ENCODE data around the gene CFDP1.

Gene CFDP1

GRCh38 chr16:75423723-75424104 is 9.6 kb downstream of the CFDP1 start:
- Histone ChIP-seq H3K4me1 (ENCODE audit: control insufficient read depth, insufficient read depth, low read length) (peaks cover 31% of the 10 kb centered on the region), H3K36me3 (ENCODE audit: control insufficient read depth, insufficient read depth, low read length, severe bottlenecking) (no peaks in the 10 kb centered on the region), H3K4me3 (ENCODE audit: low read length) (peak overlapping the region; percentile 64), H3K9me3 (ENCODE audit: control insufficient read depth, low read length) (no peaks in the 10 kb centered on the region), H3K9ac (ENCODE audit: low read length) (peak overlapping the region; percentile 30), H3K27me3 (replicated peaks; ENCODE audit: control insufficient read depth, insufficient read depth, low read length) (no peaks in the 10 kb centered on the region)
- no peak for DNase-seq (ENCODE audit: low read depth)

GRCh38 chr16:75421820-75422126 is 11.5 kb downstream of the CFDP1 start:
- DNase-seq (ENCODE audit: low read depth): no peak
- peak overlapping the region; percentile 6 for H3K9ac ChIP-seq (ENCODE audit: low read length)

GRCh38 chr16:75420987-75421819 is 12.1 kb downstream of the CFDP1 start:
- Histone ChIP-seq H3K4me3 (ENCODE audit: low read length) (peak overlapping the region; percentile 54), H3K36me3 (ENCODE audit: control insufficient read depth, insufficient read depth, low read length, severe bottlenecking) (no peaks in the 10 kb centered on the region), H3K27me3 (replicated peaks; ENCODE audit: control insufficient read depth, insufficient read depth, low read length) (no peaks in the 10 kb centered on the region), H3K4me1 (ENCODE audit: control insufficient read depth, insufficient read depth, low read length) (peaks cover 27% of the 10 kb centered on the region), H3K9me3 (ENCODE audit: control insufficient read depth, low read length) (no peaks in the 10 kb centered on the region), H3K9ac (ENCODE audit: low read length) (peak overlapping the region; percentile 6)
- peak; percentile 53 for DNase-seq (ENCODE audit: low read depth)

More at GRCh38 chr16:75421820-75422126, 11.5 kb downstream of the CFDP1 start:
- Histone ChIP-seq H3K9me3 (ENCODE audit: control insufficient read depth, low read length) (no peaks in the 10 kb centered on the region), H3K4me1 (ENCODE audit: control insufficient read depth, insufficient read depth, low read length) (peaks cover 31% of the 10 kb centered on the region), H3K4me3 (ENCODE audit: low read length) (no peak overlapping the region), H3K36me3 (ENCODE audit: control insufficient read depth, insufficient read depth, low read length, severe bottlenecking) (no peaks in the 10 kb centered on the region), H3K27me3 (replicated peaks; ENCODE audit: control insufficient read depth, insufficient read depth, low read length) (no peaks in the 10 kb centered on the region)

GRCh38 chr16:75416904-75417565 is 16.3 kb downstream of the CFDP1 start:
- H3K36me3 ChIP-seq (ENCODE audit: control insufficient read depth, insufficient read depth, low read length, severe bottlenecking): peaks cover 14% of the 10 kb centered on the region
- H3K4me1 ChIP-seq (ENCODE audit: control insufficient read depth, insufficient read depth, low read length): peaks cover 19% of the 10 kb centered on the region
- H3K4me3 ChIP-seq (ENCODE audit: low read length): no peak overlapping the region
- H3K27me3 ChIP-seq (replicated peaks; ENCODE audit: control insufficient read depth, insufficient read depth, low read length): no peaks in the 10 kb centered on the region
- H3K9ac ChIP-seq (ENCODE audit: low read length): no peak overlapping the region
- peak; percentile 28 for DNase-seq (ENCODE audit: low read depth)
- no peaks in the 10 kb centered on the region for H3K9me3 ChIP-seq (ENCODE audit: control insufficient read depth, low read length)

GRCh38 chr16:75415169-75415905 is 18.0 kb downstream of the CFDP1 start:
- H3K9me3 ChIP-seq (ENCODE audit: control insufficient read depth, low read length): no peaks in the 10 kb centered on the region
- DNase-seq (ENCODE audit: low read depth): peak; percentile 23

GRCh38 chr16:75413951-75414350 is 19.4 kb downstream of the CFDP1 start:
- Histone ChIP-seq H3K9ac (ENCODE audit: low read length) (no peak overlapping the region), H3K4me3 (ENCODE audit: low read length) (no peak overlapping the region), H3K27me3 (replicated peaks; ENCODE audit: control insufficient read depth, insufficient read depth, low read length) (no peaks in the 10 kb centered on the region), H3K36me3 (ENCODE audit: control insufficient read depth, insufficient read depth, low read length, severe bottlenecking) (peaks cover 35% of the 10 kb centered on the region), H3K9me3 (ENCODE audit: control insufficient read depth, low read length) (no peaks in the 10 kb centered on the region), H3K4me1 (ENCODE audit: control insufficient read depth, insufficient read depth, low read length) (peaks cover 8% of the 10 kb centered on the region)
- DNase-seq (ENCODE audit: low read depth): no peak

More at GRCh38 chr16:75415169-75415905, 18.0 kb downstream of the CFDP1 start:
- Histone ChIP-seq H3K27me3 (replicated peaks; ENCODE audit: control insufficient read depth, insufficient read depth, low read length) (no peaks in the 10 kb centered on the region), H3K9ac (ENCODE audit: low read length) (no peak overlapping the region), H3K36me3 (ENCODE audit: control insufficient read depth, insufficient read depth, low read length, severe bottlenecking) (peaks cover 25% of the 10 kb centered on the region), H3K4me1 (ENCODE audit: control insufficient read depth, insufficient read depth, low read length) (peaks cover 8% of the 10 kb centered on the region), H3K4me3 (ENCODE audit: low read length) (no peak overlapping the region)

- Histone ChIP-seq H3K9me3 (ENCODE audit: control insufficient read depth, low read length) (no peaks in the 10 kb centered on the region), H3K27me3 (replicated peaks; ENCODE audit: control insufficient read depth, insufficient read depth, low read length) (no peaks in the 10 kb centered on the region), H3K9ac (ENCODE audit: low read length) (no peak overlapping the region), H3K4me3 (ENCODE audit: low read length) (no peak overlapping the region), H3K4me1 (ENCODE audit: control insufficient read depth, insufficient read depth, low read length) (peaks cover 14% of the 10 kb centered on the region), H3K36me3 (ENCODE audit: control insufficient read depth, insufficient read depth, low read length, severe bottlenecking) (peaks cover 29% of the 10 kb centered on the region)
- DNase-seq (ENCODE audit: low read depth): no peak
These were observed 26.4 kb downstream of the CFDP1 start for GRCh38 chr16:75406943-75407342.

- Histone ChIP-seq H3K4me3 (ENCODE audit: low read length) (no peak overlapping the region), H3K4me1 (ENCODE audit: control insufficient read depth, insufficient read depth, low read length) (peaks cover 19% of the 10 kb centered on the region), H3K9ac (ENCODE audit: low read length) (peak overlapping the region; percentile 28), H3K9me3 (ENCODE audit: control insufficient read depth, low read length) (no peaks in the 10 kb centered on the region), H3K36me3 (ENCODE audit: control insufficient read depth, insufficient read depth, low read length, severe bottlenecking) (peaks cover 6% of the 10 kb centered on the region), H3K27me3 (replicated peaks; ENCODE audit: control insufficient read depth, insufficient read depth, low read length) (no peaks in the 10 kb centered on the region)
- DNase-seq (ENCODE audit: low read depth): peak; percentile 74
These were observed 30.4 kb downstream of the CFDP1 start for GRCh38 chr16:75402821-75403475.

- H3K27me3 ChIP-seq (replicated peaks; ENCODE audit: control insufficient read depth, insufficient read depth, low read length): no peaks in the 10 kb centered on the region
- no peak overlapping the region for H3K4me3 ChIP-seq (ENCODE audit: low read length)
- peak; percentile 61 for DNase-seq (ENCODE audit: low read depth)
- peaks cover 19% of the 10 kb centered on the region for H3K4me1 ChIP-seq (ENCODE audit: control insufficient read depth, insufficient read depth, low read length)
- peaks cover 3% of the 10 kb centered on the region for H3K36me3 ChIP-seq (ENCODE audit: control insufficient read depth, insufficient read depth, low read length, severe bottlenecking)
- H3K9me3 ChIP-seq (ENCODE audit: control insufficient read depth, low read length): no peaks in the 10 kb centered on the region
- peak overlapping the region; percentile 28 for H3K9ac ChIP-seq (ENCODE audit: low read length)
These were observed 31.0 kb downstream of the CFDP1 start for GRCh38 chr16:75402159-75402820.

- no peaks in the 10 kb centered on the region for H3K9me3 ChIP-seq (ENCODE audit: control insufficient read depth, low read length)
- H3K4me1 ChIP-seq (ENCODE audit: control insufficient read depth, insufficient read depth, low read length): peaks cover 19% of the 10 kb centered on the region
- no peak overlapping the region for H3K4me3 ChIP-seq (ENCODE audit: low read length)
- no peaks in the 10 kb centered on the region for H3K36me3 ChIP-seq (ENCODE audit: control insufficient read depth, insufficient read depth, low read length, severe bottlenecking)
- peak overlapping the region; percentile 28 for H3K9ac ChIP-seq (ENCODE audit: low read length)
- H3K27me3 ChIP-seq (replicated peaks; ENCODE audit: control insufficient read depth, insufficient read depth, low read length): no peaks in the 10 kb centered on the region
- DNase-seq (ENCODE audit: low read depth): no peak
These were observed 31.6 kb downstream of the CFDP1 start for GRCh38 chr16:75401691-75402090.

Data from adipocyte (in vitro differentiated cells).